Neural crest cell (in vitro differentiated cells): ENCODE measurements around the gene IFI6. TPM values are rescaled to one million over a fixed set of nuclear protein-coding genes. Genes with fewer than 3 reads are reported as not detected.

Source experiments
- DNase-seq: peaks from one replicate; pipeline ENCODE4 v3.0.0; 2021; ENCODE audit warnings: low read depth, mixed read lengths, low spot score
- H3K27ac Mint-ChIP-seq: one replicate; pipeline ENCODE4 v1.8.0; 2021; ENCODE audit warnings: mild to moderate bottlenecking, mixed read lengths; ENCODE audit not compliant: unreplicated experiment
- H3K27me3 Mint-ChIP-seq: 2 replicates; pipeline ENCODE4 v1.8.0; 2021; ENCODE audit warnings: low read depth, mild to moderate bottlenecking, mixed read lengths
- H3K36me3 Mint-ChIP-seq: 2 replicates; pipeline ENCODE4 v1.8.0; 2021; ENCODE audit warnings: low read depth, mild to moderate bottlenecking, mixed read lengths
- H3K4me1 Mint-ChIP-seq: 2 replicates; pipeline ENCODE4 v1.8.0; 2021; ENCODE audit warnings: mixed read lengths
- H3K4me3 Mint-ChIP-seq: one replicate; pipeline ENCODE4 v1.8.0; 2021; ENCODE audit warnings: mild to moderate bottlenecking, mixed read lengths
- H3K9me3 Mint-ChIP-seq: 2 replicates; pipeline ENCODE4 v1.8.0; 2021; ENCODE audit warnings: mixed read lengths
- CTCF ChIP-seq: fragments of 200-600 bp; sonication (generic); conservative IDR thresholded peaks from 2 replicates; pipeline ENCODE4 v1.5.0; 2021; ENCODE audit warnings: antibody characterized with exemption, mild to moderate bottlenecking
- total RNA-seq: library from RNA; stranded (reverse); gene quantifications from 2 replicates; pipeline ENCODE4 v1.2.1, GENCODE V29; 2021

IFI6 gene
- total RNA-seq, 1 donor from 2014 or later: 15.2 TPM

GRCh38 chr1:27662707-27663393, 9.1 kb downstream of the IFI6 start:
- TF ChIP-seq CTCF: peak; percentile 88

DNA sequence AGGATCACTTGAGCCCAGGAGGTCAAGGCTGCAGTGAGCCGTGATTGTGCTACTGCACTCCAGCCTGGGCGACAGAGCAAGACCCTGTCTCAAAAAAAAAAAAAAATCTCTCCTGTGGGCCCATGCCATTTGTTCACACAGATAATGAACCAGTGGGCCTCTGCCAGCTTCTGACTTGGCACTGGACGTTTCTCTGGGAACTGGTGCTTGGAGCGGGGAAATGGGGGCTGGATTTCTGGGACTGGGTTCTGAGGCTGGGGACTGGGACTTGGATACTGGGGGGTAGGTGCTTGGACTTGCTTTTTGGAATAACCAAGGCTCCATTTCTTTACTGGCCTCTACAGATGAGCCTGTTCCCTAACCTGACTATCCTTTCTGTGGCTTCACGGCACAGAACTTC, 9.7 kb downstream of the IFI6 start:
- Mint-ChIP-seq H3K9me3 (no peaks in the 10 kb centered on the region), H3K27ac (peak overlapping the region; percentile 12), H3K4me1 (peaks cover 40% of the 10 kb centered on the region), H3K27me3 (peaks cover 5% of the 10 kb centered on the region), H3K4me3 (peak overlapping the region; percentile 1), H3K36me3 (no peaks in the 10 kb centered on the region)
- no peak for DNase-seq
- TF ChIP-seq CTCF: no peak

More at GRCh38 chr1:27662707-27663393, 9.1 kb downstream of the IFI6 start:
- Mint-ChIP-seq H3K4me1 (peaks cover 40% of the 10 kb centered on the region), H3K9me3 (no peaks in the 10 kb centered on the region), H3K4me3 (peak overlapping the region; percentile 1), H3K27me3 (peaks cover 5% of the 10 kb centered on the region), H3K36me3 (no peaks in the 10 kb centered on the region), H3K27ac (peak overlapping the region; percentile 55)
- peak; percentile 98 for DNase-seq

DNA sequence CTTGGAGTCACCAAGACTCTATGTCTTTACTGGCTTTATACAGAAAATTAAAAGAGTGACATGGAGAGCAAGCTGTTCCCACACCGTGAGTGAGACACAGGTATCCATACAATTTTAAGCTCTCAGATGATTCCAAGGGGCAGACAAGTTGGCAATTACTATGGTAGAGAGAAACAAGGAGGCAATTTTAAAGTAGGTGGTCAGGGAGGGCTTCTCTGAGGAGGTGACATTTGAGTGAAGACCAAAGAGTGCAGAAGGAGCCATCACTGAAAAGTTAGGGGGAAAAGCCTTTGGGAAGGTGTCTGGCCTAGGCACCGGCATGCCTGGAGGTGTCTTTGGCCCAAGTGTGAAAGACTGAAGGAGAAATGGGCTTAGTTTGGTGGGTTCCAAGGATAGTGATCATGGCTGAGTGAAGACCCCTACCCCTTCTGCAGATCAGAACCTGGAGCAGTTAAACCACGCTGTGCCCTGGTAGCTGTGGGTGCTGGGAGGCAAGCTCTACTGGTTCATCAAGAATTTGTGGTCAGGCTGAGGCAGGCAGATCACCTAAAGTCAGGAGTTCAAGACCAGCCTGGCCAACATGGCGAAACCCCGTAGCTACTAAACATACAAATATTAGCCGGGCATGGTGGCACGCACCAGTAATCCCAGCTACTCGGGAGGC, 10.4 kb downstream of the IFI6 start:
- H3K36me3 Mint-ChIP-seq: no peaks in the 10 kb centered on the region
- peak overlapping the region; percentile 44 for H3K4me3 Mint-ChIP-seq
- no peak for TF ChIP-seq CTCF
- H3K27ac Mint-ChIP-seq: no peak overlapping the region
- peaks cover 5% of the 10 kb centered on the region for H3K27me3 Mint-ChIP-seq
- no peaks in the 10 kb centered on the region for H3K9me3 Mint-ChIP-seq
- peaks cover 40% of the 10 kb centered on the region for H3K4me1 Mint-ChIP-seq
- DNase-seq: no peak

DNA sequence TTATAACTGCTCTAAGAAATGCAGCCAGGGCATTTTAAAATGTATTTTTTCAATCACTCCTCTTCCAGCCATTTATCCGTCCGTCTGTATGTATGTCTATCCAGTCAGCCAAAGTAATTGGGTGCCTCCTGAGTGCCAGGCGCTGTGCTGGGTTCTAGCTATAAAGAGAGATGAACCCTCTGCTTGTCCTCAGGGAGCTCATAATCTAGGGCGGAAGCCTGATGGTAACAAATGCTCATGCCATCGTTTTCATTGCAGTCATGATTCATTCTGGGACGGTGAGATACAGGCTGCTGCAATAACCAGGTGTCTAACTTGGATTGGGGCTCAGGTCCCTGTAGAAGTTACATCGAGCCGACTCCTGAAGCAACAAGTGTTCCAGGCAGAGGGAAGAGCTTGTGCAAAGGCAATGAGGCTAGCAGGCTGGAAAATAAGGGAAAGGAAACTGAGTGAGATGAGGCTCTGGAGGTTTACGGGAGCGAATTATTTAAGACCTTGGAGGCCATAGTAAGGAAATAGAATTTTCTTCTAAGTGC, 11.6 kb downstream of the IFI6 start:
- no peak for DNase-seq
- Mint-ChIP-seq H3K27ac (no peak overlapping the region), H3K9me3 (no peaks in the 10 kb centered on the region), H3K27me3 (peaks cover 5% of the 10 kb centered on the region), H3K36me3 (no peaks in the 10 kb centered on the region), H3K4me3 (peak overlapping the region; percentile 76), H3K4me1 (peaks cover 47% of the 10 kb centered on the region)
- TF ChIP-seq CTCF: no peak

DNA sequence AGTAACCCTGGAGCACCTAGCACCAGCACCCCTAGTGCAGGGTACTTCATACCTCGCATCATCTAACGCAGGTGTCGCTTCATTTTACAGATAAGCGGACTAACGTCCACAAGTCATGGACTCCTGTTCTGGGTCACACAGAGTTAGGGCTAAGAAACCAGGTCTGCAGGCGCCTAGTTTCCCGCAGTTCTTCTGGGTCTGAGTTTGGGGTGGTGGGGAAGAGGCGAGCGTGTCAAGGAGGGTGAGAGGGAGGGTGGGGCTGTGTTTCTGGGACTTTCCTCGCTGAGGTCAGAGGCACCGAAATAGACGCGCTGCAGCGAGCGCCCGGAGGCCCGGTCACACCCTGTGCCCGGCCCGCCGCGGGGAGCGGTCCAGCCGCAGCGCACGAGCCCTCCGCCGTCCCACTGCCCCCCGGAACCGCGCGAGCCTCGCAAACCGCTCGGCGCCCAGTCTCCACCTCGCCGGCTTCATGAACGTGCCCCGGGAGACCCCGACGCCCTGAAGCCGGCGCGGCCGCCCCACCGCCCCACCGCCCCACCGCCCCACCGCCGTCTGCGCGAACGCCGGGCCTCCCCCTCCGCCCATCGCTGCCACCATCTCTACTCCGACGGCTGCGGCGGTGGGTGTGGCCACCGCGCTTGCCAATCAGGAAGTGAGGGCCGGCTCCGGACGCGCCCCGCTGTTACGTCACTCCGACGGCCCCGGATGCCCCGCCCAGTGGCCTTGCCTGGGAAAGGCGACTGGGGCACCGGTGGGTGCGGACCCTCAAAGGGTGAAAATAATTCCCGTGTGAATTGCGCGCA, 12.3 kb downstream of the IFI6 start:
- Mint-ChIP-seq H3K9me3 (no peaks in the 10 kb centered on the region), H3K4me1 (peaks cover 54% of the 10 kb centered on the region), H3K27me3 (peaks cover 5% of the 10 kb centered on the region), H3K4me3 (peak overlapping the region; percentile 83), H3K36me3 (no peaks in the 10 kb centered on the region), H3K27ac (no peak overlapping the region)
- peak; percentile 77 for DNase-seq
- TF ChIP-seq CTCF: no peak
